M059J (cell line): ENCODE data around the gene CACNG6. TPM values are rescaled to one million over a fixed set of nuclear protein-coding genes. Genes with fewer than 3 reads are reported as not detected.
"Not testable (repeated sequence)": the region's sequence is repeated elsewhere in the genome, so short reads cannot be mapped to it uniquely, and the experiment has no call there.

ENCODE experiments used
- DNase-seq: peaks from one replicate; pipeline ENCODE4 v3.0.0-alpha.2; 2012; ENCODE audit warnings: low read depth
- total RNA-seq: library from RNA; depleted of rRNA; stranded (reverse); fragments of >200 nt; shearing (Covaris generic); gene quantifications from 2 replicates; pipeline ENCODE4 v1.2.3, GENCODE V29; 2014

The CACNG6 gene
- total RNA-seq, 1 experiment from 2014 or later, result 0.12 TPM

DNA sequence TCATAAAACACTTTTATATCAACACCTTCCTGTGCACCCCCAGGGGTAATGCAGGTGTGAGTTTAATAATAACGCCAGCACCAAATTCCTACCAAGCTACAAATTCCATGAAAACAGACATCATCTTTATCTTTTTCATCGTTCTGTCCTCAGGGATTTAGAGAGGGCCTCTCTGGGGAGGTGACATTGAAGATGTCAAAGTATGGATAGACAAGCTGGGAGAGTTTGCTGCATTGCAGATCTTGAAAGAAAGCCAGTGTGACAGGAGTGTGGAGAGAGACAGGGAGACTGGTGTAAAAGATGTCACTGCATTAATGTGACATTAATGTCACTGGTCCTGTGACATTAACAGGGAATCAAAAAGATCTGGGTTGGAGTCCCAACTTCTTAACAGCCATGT lies 10.1 kb downstream of the CACNG6 start:
- DNase-seq, result no peak

DNA sequence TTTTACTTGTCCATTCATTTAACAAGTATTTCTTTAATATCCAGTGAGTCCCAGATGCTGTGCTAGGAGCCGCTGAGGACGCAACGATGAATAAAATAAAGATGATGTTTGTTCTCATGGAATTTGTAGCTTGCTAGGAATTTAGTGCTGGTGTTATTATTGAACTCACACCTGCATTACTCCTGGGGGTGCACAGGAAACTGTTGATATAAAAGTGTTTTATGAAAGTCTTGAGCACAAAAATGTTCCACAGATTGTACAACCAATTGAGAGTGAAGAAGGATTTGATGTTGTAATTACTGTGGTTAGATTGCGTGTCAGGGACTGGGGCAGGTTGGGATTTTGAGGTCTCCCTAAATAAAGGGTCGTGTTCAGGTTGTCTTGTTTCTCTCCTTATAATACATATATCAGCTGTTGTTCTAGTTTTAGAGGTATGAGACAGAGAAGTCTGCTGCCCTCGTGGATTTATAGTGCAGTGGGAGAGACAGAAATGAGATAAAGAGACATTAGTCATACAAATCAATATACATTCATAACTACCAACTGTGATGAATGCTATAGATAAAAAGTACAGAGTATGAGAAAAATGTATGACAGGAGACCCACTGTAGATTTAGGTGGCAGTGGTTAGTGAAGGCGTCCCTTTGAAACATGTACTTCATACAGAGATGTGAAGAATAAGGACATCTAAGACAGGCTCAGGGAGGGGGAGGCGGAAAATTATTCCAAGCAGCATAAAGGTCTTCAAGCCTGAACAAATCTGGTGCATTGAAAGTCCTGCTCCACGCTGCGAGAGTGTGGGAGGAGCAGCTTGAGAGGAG lies 11.3 kb downstream of the CACNG6 start:
- DNase-seq, result no peak

DNA sequence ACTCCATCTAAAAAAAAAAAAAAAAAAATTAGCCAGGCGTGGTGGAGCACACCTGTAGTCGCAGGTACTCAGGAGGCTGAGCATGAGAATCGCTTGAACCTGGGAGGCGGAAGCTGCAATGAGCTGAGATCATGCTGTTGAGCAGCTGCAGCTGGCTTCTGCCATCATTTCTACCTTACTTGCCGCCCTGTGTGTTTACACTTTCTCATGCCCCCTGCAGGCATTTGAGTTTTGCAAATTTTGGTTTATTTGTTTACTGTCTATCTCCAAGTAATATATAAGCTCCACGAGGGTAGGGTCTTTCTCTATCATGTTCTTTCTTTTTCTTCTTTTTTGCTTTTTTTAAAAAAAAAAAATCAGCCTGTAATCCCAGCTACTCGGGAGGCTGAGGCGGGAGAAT lies 18.0 kb downstream of the CACNG6 start:
- no peak for DNase-seq

- DNase-seq, result no peak
Observed at GRCh38 chr19:54010474-54010873, 19.0 kb downstream of the CACNG6 start.

DNA sequence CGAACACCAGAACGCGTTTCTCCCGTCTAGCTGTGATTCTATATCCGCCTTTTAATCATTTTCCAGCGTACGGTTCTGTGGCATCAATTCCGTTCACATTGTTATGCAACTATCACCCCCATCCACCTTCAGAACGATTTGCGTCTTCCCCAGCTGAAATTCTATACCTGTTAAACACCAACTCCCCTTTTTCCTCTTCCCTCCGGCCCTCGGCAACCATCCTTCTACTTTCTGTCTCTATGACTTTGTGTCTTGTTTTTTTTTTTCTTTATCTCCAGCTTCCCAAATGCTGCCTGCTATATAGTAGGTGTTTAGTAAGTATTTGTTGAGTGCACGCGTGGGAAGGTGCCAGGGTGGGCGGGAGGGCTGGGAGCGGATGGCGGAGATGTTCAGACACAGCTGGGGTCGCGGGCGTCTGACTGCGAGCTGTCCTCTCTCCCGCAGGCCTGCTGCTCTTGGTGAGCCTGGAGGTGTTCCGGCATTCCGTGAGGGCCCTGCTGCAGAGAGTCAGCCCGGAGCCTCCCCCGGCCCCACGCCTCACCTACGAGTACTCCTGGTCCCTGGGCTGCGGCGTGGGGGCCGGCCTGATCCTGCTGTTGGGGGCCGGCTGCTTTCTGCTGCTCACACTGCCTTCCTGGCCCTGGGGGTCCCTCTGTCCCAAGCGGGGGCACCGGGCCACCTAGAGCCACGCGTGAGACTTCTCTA lies 20.2 kb downstream of the CACNG6 start:
- DNase-seq, result no peak

- DNase-seq, result no peak
Observed at GRCh38 chr19:54013866-54014265, 22.4 kb downstream of the CACNG6 start.

DNA sequence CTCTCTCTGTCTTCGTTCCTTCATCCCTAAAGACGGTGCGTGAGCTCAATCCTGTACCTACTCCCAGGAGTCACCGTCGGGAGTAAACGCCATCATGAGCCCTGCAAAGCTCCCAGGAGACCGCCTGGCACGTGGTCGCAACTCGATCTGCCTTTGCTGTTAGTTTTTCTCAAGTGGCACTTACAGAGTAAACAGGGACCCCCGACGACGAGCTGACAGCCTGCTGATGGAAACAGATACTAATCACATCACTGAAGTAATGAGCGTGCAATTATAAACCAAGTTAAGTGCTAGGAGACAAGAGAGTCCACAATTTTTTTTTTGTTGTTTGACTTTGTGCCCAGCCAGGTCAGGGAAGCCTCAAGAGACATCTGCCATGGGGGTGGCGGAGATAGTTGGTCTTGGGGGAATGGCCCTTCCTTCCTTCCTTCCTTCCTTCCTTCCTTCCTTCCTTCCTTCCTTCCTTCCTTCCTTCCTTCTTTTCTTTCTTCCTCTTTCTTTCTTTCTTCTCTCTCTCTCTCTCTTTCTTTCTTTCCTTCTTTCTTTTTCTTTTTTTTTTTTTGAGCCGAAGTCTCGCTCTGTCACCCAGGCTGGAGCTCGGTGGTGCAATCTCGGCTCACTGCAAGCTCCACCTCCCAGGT lies 23.6 kb downstream of the CACNG6 start:
- no peak for DNase-seq

- peak; percentile 81 for DNase-seq
Observed at GRCh38 chr19:54017261-54017660, 25.8 kb downstream of the CACNG6 start.

GRCh38 chr19:54021363-54021762 lies 29.9 kb downstream of the CACNG6 start:
- no peak for DNase-seq

DNA sequence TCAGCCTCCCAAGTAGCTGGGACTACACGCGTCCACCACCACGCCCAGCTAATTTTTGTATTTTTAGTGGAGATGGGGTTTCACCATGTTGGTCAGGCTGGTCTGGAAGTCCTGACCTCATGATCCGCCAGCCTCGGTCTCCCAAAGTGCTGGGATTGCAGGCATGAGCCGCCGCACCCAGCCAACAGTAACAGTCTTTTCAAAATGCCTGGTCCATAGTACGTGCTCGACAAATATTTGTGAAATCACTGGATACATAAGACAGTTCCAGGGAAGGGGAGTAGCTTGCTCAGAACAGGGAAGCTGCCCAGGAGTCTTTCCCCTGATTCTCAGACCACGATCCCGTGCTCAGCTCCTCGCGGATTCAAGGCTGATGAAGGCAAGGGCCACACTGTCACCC lies 30.5 kb downstream of the CACNG6 start:
- DNase-seq, result no peak

GRCh38 chr19:54023191-54023590 lies 31.8 kb downstream of the CACNG6 start:
- DNase-seq, result peak; percentile 15

GRCh38 chr19:54024660-54025059 lies 33.2 kb downstream of the CACNG6 start:
- DNase-seq, result peak; percentile 38

- no peak for DNase-seq
Observed at GRCh38 chr19:54026656-54027055, 35.2 kb downstream of the CACNG6 start.

DNA sequence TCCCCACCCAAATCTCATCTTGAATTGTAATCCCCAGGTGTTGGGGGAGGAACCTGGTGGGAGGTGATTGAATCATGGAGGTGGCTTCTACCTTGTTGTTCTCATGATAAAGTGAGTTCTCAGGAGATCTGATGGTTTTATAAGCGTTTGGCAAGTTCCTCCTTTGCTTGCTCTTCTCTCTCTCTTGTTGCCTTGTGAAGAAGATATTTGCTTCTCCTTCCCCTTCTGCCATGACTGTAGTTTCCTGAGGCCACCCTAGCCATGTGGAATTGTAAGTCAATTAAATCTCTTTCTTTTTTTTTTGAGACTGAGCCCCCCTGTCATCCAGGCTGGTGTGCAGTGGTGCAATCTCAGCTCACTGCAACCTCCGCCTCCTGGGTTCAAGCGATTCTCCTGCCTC lies 37.9 kb downstream of the CACNG6 start:
- no peak for DNase-seq

DNA sequence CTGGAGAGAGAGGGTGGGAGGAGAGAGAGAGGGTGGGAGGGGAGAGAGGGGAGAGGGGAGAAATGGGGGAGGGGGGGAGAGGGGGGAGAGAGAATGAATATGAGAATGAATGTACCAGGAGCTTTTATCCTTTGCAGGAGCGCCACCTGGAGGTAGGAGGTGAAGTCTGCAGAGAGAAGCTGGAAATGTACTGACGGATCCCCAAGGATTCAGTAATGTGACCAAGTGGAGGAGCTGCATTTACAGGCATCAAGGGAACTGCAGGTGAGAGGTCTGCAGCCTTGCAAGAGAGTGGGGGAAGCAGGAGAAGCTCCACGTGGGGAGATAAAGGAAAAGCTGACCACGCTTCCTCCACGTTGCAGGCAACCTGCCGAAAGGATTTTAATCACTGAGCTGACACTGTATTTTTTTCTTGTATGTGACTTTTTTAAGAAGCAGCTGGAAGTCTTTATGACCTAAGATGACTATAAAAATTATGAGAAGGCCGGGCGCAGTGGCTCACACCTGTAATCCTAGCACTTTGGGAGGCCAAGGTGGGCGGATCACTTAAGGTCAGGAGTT lies 38.6 kb downstream of the CACNG6 start:
- DNase-seq, result peak; percentile 80

GRCh38 chr19:54030895-54031586 lies 39.6 kb downstream of the CACNG6 start:
- peak; percentile 52 for DNase-seq

DNA sequence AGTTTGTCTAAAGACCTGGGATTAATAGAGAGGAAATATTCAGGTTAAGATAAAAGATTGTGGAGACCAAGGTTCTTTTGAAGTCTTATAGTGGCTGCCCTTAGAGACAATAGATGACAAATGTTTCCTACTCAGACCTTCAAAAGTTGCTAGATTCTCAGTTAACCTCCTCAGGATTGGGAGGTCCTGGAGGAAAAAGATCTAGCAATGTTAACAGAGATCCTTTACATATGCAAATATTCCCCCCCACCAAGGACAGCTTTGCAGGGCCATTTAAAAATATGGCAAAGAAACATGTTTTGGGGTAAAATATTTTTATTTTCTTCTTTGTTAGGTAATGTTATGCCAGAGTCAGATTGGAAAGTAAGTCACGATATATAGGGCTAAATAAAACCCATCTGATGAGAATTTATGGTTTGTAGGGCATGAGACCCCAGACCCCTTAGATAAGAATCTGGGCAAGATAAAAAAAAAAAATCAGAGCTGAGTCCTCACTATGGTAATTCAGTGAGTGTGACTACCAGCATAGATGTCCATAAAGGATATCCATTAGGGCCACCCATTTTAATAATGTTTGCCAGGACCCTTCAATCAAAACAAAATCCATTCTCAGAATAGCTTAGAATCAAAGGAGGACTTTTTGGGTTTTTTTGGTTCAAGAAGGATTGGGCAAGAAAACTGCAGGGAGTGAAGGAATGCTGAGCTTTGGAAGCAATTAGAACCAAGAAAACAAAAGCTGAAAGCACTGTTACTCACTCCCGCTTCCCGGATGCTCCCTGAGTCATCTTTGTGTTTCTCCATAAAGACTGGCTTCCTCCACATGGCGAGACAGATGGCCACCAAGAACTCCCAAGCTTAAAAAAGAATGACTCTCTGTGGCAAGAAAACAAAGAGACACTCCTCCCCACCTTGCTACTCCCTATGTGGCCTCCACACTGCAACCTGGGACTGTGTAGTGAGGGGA lies 44.1 kb downstream of the CACNG6 start:
- peak; percentile 86 for DNase-seq

- not testable (repeated sequence) for DNase-seq
Observed at GRCh38 chr19:54036542-54036941, 45.1 kb downstream of the CACNG6 start.

GRCh38 chr19:54040003-54040402 lies 48.6 kb downstream of the CACNG6 start:
- DNase-seq, result no peak

DNA sequence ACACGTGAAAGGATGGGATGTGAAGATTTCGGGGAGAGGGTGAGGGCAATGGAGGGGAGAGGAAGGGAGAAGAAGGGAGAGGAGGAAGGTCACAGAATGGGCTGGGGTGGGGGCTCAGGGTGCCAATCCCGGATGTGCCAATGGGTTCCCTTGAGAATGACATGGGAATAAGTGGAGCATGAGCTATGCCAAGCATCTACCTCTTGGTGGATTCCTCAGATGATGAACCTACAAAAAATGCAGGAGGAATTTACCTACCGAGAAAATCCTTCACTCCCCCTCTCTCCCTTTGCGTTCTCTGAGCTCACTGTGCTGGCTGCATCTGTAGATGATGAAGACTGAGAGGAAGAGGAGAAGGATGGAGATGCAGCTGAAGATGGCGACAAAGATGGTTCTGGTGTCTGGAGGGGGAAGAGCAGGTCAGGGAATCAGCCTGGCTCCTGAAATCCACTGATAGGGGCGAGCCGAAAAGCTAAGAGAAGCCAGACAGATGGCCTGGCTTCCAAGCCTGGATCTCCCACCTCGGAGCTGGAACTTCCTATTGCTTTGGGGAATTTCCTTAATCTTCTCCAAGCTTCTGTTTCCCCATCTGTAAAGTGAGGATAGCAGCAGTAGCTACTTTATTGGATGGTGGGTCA lies 50.7 kb downstream of the CACNG6 start:
- DNase-seq, result peak; percentile 33
